Measurements from ENCODE around the gene VWA1. TPM values are rescaled to one million over a fixed set of nuclear protein-coding genes. Genes with fewer than 3 reads are reported as not detected.
A peak's percentile ranks its signal among the peaks of the same experiment; 100 is the strongest.

The VWA1 gene
- total and polyA plus RNA-seq, 2 experiments from 2014 or later, result 7.2 to 31.5 TPM

DNA sequence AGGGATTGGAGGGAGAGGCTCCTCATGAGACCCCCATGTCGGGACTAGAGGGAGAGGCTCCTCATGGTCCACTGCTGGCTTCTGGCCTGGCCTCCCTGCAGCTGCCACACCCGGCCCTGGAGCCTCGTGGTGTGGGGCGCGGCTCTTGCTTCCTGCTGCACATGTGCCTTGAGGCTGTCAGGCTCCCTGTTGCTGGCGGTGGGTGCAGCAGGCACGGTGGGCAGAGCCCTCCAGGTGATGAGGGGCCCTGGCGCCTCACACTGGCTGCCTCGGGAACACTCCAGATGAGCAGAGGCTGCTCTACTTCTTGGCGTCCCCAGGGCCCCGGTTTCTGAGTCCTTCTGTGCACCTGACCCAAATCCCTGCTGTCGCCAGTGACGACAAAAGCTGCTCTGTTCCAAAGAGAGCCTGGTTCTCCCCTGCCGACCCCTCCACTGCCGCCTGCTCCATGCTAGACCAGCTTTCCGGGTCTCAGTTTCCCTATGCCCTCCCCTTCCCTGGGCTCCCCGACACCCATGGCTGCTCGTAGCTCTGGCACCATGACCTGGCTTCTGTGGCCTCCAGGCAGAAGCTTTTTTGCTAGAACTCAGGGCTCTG lies 26.3 kb downstream of the VWA1 start:
- Histone ChIP-seq H2AFZ (no peak overlapping the region), H3K27me3 (ENCODE audit: insufficient read depth) (no peaks in the 10 kb centered on the region), H3K4me3 (no peak overlapping the region), H4K20me1 (replicated peaks; ENCODE audit: insufficient read depth) (no peaks in the 10 kb centered on the region), H3K27ac (ENCODE audit: low read depth) (no peak overlapping the region), H3K36me3 (ENCODE audit: insufficient read depth) (no peaks in the 10 kb centered on the region), H3K4me2 (no peak overlapping the region), H3K79me2 (replicated peaks; ENCODE audit: insufficient read depth) (no peaks in the 10 kb centered on the region), H3F3A (replicated peaks; ENCODE audit: low read depth) (no peaks in the 10 kb centered on the region), H3K9me2 (ENCODE audit: insufficient read depth) (no peaks in the 10 kb centered on the region), H3K4me1 (ENCODE audit: insufficient read depth) (no peaks in the 10 kb centered on the region)
- DNase-seq (ENCODE audit: low spot score), result no peak
- Mint-ChIP-seq H3K4me1 (no peaks in the 10 kb centered on the region), H3K27ac (no peak overlapping the region), H3K4me3 (no peak overlapping the region), H3K27me3 (ENCODE audit: insufficient read depth, low read depth, poor library complexity) (peaks cover 3% of the 10 kb centered on the region), H3K36me3 (ENCODE audit: low read depth) (no peaks in the 10 kb centered on the region), H3K9me3 (no peaks in the 10 kb centered on the region)
- ATAC-seq, result peak; percentile 74
- no peak for TF ChIP-seq ZNF114 (CRISPR knock-in tag; IDR thresholded peaks at IDR 0.05)
- TF ChIP-seq, protein P1, sequence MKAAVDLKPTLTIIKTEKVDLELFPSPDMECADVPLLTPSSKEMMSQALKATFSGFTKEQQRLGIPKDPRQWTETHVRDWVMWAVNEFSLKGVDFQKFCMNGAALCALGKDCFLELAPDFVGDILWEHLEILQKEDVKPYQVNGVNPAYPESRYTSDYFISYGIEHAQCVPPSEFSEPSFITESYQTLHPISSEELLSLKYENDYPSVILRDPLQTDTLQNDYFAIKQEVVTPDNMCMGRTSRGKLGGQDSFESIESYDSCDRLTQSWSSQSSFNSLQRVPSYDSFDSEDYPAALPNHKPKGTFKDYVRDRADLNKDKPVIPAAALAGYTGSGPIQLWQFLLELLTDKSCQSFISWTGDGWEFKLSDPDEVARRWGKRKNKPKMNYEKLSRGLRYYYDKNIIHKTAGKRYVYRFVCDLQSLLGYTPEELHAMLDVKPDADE (IDR thresholded peaks at IDR 0.05), result no peak
- TF ChIP-seq, protein P2, sequence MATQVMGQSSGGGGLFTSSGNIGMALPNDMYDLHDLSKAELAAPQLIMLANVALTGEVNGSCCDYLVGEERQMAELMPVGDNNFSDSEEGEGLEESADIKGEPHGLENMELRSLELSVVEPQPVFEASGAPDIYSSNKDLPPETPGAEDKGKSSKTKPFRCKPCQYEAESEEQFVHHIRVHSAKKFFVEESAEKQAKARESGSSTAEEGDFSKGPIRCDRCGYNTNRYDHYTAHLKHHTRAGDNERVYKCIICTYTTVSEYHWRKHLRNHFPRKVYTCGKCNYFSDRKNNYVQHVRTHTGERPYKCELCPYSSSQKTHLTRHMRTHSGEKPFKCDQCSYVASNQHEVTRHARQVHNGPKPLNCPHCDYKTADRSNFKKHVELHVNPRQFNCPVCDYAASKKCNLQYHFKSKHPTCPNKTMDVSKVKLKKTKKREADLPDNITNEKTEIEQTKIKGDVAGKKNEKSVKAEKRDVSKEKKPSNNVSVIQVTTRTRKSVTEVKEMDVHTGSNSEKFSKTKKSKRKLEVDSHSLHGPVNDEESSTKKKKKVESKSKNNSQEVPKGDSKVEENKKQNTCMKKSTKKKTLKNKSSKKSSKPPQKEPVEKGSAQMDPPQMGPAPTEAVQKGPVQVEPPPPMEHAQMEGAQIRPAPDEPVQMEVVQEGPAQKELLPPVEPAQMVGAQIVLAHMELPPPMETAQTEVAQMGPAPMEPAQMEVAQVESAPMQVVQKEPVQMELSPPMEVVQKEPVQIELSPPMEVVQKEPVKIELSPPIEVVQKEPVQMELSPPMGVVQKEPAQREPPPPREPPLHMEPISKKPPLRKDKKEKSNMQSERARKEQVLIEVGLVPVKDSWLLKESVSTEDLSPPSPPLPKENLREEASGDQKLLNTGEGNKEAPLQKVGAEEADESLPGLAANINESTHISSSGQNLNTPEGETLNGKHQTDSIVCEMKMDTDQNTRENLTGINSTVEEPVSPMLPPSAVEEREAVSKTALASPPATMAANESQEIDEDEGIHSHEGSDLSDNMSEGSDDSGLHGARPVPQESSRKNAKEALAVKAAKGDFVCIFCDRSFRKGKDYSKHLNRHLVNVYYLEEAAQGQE (IDR thresholded peaks at IDR 0.05; ENCODE audit: unreplicated experiment), result no peak
- TF ChIP-seq STAT1 (IDR thresholded peaks at IDR 0.05; ENCODE audit: unreplicated experiment), result no peak
- TF ChIP-seq, protein P3, sequence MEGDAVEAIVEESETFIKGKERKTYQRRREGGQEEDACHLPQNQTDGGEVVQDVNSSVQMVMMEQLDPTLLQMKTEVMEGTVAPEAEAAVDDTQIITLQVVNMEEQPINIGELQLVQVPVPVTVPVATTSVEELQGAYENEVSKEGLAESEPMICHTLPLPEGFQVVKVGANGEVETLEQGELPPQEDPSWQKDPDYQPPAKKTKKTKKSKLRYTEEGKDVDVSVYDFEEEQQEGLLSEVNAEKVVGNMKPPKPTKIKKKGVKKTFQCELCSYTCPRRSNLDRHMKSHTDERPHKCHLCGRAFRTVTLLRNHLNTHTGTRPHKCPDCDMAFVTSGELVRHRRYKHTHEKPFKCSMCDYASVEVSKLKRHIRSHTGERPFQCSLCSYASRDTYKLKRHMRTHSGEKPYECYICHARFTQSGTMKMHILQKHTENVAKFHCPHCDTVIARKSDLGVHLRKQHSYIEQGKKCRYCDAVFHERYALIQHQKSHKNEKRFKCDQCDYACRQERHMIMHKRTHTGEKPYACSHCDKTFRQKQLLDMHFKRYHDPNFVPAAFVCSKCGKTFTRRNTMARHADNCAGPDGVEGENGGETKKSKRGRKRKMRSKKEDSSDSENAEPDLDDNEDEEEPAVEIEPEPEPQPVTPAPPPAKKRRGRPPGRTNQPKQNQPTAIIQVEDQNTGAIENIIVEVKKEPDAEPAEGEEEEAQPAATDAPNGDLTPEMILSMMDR (conservative IDR thresholded peaks at IDR 0.05; ENCODE audit: low read depth in 2 of 2), result peak in 1 of 2 experiments; percentile 36; a peak in 2 of 4 replicates
- TF ChIP-seq EZH2 (IDR thresholded peaks at IDR 0.05; ENCODE audit: low read depth, unreplicated experiment), result no peak
- no peak for TF ChIP-seq JUNB (IDR thresholded peaks at IDR 0.05; ENCODE audit: unreplicated experiment)
- TF ChIP-seq, protein P4, sequence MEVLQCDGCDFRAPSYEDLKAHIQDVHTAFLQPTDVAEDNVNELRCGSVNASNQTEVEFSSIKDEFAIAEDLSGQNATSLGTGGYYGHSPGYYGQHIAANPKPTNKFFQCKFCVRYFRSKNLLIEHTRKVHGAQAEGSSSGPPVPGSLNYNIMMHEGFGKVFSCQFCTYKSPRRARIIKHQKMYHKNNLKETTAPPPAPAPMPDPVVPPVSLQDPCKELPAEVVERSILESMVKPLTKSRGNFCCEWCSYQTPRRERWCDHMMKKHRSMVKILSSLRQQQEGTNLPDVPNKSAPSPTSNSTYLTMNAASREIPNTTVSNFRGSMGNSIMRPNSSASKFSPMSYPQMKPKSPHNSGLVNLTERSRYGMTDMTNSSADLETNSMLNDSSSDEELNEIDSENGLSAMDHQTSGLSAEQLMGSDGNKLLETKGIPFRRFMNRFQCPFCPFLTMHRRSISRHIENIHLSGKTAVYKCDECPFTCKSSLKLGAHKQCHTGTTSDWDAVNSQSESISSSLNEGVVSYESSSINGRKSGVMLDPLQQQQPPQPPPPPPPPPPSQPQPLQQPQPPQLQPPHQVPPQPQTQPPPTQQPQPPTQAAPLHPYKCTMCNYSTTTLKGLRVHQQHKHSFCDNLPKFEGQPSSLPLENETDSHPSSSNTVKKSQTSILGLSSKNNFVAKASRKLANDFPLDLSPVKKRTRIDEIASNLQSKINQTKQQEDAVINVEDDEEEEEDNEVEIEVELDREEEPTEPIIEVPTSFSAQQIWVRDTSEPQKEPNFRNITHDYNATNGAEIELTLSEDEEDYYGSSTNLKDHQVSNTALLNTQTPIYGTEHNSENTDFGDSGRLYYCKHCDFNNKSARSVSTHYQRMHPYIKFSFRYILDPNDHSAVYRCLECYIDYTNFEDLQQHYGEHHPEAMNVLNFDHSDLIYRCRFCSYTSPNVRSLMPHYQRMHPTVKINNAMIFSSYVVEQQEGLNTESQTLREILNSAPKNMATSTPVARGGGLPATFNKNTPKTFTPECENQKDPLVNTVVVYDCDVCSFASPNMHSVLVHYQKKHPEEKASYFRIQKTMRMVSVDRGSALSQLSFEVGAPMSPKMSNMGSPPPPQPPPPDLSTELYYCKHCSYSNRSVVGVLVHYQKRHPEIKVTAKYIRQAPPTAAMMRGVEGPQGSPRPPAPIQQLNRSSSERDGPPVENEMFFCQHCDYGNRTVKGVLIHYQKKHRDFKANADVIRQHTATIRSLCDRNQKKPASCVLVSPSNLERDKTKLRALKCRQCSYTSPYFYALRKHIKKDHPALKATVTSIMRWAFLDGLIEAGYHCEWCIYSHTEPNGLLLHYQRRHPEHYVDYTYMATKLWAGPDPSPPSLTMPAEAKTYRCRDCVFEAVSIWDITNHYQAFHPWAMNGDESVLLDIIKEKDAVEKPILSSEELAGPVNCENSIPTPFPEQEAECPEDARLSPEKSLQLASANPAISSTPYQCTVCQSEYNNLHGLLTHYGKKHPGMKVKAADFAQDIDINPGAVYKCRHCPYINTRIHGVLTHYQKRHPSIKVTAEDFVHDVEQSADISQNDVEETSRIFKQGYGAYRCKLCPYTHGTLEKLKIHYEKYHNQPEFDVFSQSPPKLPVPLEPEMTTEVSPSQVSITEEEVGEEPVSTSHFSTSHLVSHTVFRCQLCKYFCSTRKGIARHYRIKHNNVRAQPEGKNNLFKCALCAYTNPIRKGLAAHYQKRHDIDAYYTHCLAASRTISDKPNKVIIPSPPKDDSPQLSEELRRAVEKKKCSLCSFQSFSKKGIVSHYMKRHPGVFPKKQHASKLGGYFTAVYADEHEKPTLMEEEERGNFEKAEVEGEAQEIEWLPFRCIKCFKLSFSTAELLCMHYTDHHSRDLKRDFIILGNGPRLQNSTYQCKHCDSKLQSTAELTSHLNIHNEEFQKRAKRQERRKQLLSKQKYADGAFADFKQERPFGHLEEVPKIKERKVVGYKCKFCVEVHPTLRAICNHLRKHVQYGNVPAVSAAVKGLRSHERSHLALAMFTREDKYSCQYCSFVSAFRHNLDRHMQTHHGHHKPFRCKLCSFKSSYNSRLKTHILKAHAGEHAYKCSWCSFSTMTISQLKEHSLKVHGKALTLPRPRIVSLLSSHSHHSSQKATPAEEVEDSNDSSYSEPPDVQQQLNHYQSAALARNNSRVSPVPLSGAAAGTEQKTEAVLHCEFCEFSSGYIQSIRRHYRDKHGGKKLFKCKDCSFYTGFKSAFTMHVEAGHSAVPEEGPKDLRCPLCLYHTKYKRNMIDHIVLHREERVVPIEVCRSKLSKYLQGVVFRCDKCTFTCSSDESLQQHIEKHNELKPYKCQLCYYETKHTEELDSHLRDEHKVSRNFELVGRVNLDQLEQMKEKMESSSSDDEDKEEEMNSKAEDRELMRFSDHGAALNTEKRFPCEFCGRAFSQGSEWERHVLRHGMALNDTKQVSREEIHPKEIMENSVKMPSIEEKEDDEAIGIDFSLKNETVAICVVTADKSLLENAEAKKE (CRISPR knock-in tag; IDR thresholded peaks at IDR 0.05), result no peak
